Sigmoid colon (tissue), 7 donors: ENCODE results near the gene KCTD18. TPM values are rescaled to one million over a fixed set of nuclear protein-coding genes. Genes with fewer than 3 reads are reported as not detected.

Source experiments
- DNase-seq: peaks from one replicate; pipeline ENCODE4 v3.0.0-alpha.2; 2019
- H3K27ac ChIP-seq, 4 donors: fragments of 200-600 bp; sonication (generic); one replicate each; pipeline ENCODE4 v1.5.1; 2016 to 2019; ENCODE audit warnings: mild to moderate bottlenecking in 1 of 4
- H3K27me3 ChIP-seq, 3 donors: fragments of 200-600 bp; sonication (generic); one replicate each; pipeline ENCODE4 v1.5.1; 2019; ENCODE audit warnings: mild to moderate bottlenecking in 1 of 3
- H3K36me3 ChIP-seq, 4 donors: fragments of 200-600 bp; sonication (generic); one replicate each; pipeline ENCODE4 v1.5.1; 2016 to 2019
- H3K4me1 ChIP-seq, 4 donors: fragments of 200-600 bp; sonication (generic); one replicate each; pipeline ENCODE4 v1.5.1; 2017 to 2019
- H3K4me3 ChIP-seq, 4 donors: fragments of 200-600 bp; sonication (generic); one replicate each; pipeline ENCODE4 v1.5.1; 2017 to 2019; ENCODE audit warnings: mild to moderate bottlenecking in 2 of 4, moderate library complexity in 1 of 4
- H3K9me3 ChIP-seq, 4 donors: fragments of 200-600 bp in 3 of 4; sonication (generic) in 3 of 4; one replicate each; pipeline versions ENCODE4 v1.5.1 to v1.6.1; 2013 to 2019
- CTCF ChIP-seq, 4 experiments: fragments of 450-650 bp in 3 of 4; fragments of 200-600 bp in 1 of 4; IDR thresholded peaks; one replicate each; pipeline ENCODE4 v1.5.1; 2016 to 2019; ENCODE audit warnings: antibody characterized with exemption in 4 of 4, mild to moderate bottlenecking in 3 of 4, moderate library complexity in 2 of 4
- EP300 ChIP-seq, 4 donors: sonication (generic); formaldehyde crosslinking; IDR thresholded peaks; one replicate each; pipeline ENCODE4 v1.6.1; 2017; ENCODE audit warnings: antibody characterized with exemption in 4 of 4
- POLR2A ChIP-seq, 2 donors: fragments of 450-650 bp; IDR thresholded peaks; one replicate each; pipeline ENCODE4 v1.6.1; 2016; ENCODE audit warnings: antibody characterized with exemption in 2 of 2, mild to moderate bottlenecking in 2 of 2, moderate library complexity in 2 of 2
- POLR2AphosphoS5 ChIP-seq, 4 donors: sonication (generic); formaldehyde crosslinking; IDR thresholded peaks; one replicate each; pipeline ENCODE4 v1.6.1; 2017; ENCODE audit warnings: antibody characterized with exemption in 4 of 4
- WGBS, 2 donors: extraction: QIAGEN DNeasy Blood & Tissue Kit; methylation state at CpG; one replicate each; pipeline ENCODE4 v1.1.7; 2013; 5-methylcytosine and 5-hydroxymethylcytosine counted together
- intact Hi-C: fragments of 100-400 bp; cut with DNase I; formaldehyde crosslinking; loops from one replicate; pipeline ENCODE4 v1.15.1; 2023
- polyA plus RNA-seq, 3 donors: library from polyadenylated mRNA; stranded (reverse); fragments of 200-250 nt; gene quantifications; one replicate each; pipeline ENCODE4 v1.2.3, GENCODE V29; 2013
- total RNA-seq, 4 donors: library from RNA; depleted of rRNA; stranded (reverse); fragments of >200 nt; gene quantifications; one replicate each; pipeline ENCODE4 v1.1.0, GENCODE V29; 2016
- donor health status: healthy with polysubstance abuse.
- donor health status: Bipolar disorder and iron deficiency.
- donor health status: healthy.

The KCTD18 gene
- total and polyA plus RNA-seq, 7 donors = 10.5 to 33.9 (median 18.1) TPM

- H3K9me3 ChIP-seq = no peaks in the 10 kb centered on the region
- no peak for DNase-seq
- no peaks in the 10 kb centered on the region for H3K27me3 ChIP-seq
- H3K36me3 ChIP-seq = no peaks in the 10 kb centered on the region
- WGBS, 2 donors = 57 to 79% methylated on average over 3 of the region's 3 CpGs
- intact Hi-C loops = no loop called here
- peaks cover 0 to 14% (median 9%) of the 10 kb centered on the region in 4 donors for H3K4me1 ChIP-seq
- no peak for TF ChIP-seq CTCF (IDR thresholded peaks at IDR 0.05)
- no peak for TF ChIP-seq POLR2AphosphoS5 (IDR thresholded peaks at IDR 0.05)
- no peak for TF ChIP-seq POLR2A (IDR thresholded peaks at IDR 0.05)
- TF ChIP-seq EP300 (IDR thresholded peaks at IDR 0.05) = no peak
- no peak overlapping the region for H3K27ac ChIP-seq
- H3K4me3 ChIP-seq = no peak overlapping the region
Observed at GRCh38 chr2:200523158-200523557, 13.3 kb upstream of the KCTD18 start.

GRCh38 chr2:200515155-200515554 is 5.3 kb upstream of the KCTD18 start:
- Histone ChIP-seq H3K9me3 (no peaks in the 10 kb centered on the region), H3K36me3 (no peaks in the 10 kb centered on the region), H3K4me3 (no peak overlapping the region), H3K27me3 (no peaks in the 10 kb centered on the region), H3K4me1 (peaks cover 0 to 4% (median 0%) of the 10 kb centered on the region in 4 donors), H3K27ac (no peak overlapping the region)
- DNase-seq = no peak
- TF ChIP-seq CTCF (IDR thresholded peaks at IDR 0.05) (no peak), POLR2A (IDR thresholded peaks at IDR 0.05) (no peak), POLR2AphosphoS5 (IDR thresholded peaks at IDR 0.05) (no peak), EP300 (IDR thresholded peaks at IDR 0.05) (no peak)
- WGBS, 2 donors = 8 to 25% methylated on average over 1 of the region's 1 CpG
- intact Hi-C loops = no loop called here

GRCh38 chr2:200509235-200509611 is 645 bp downstream of the KCTD18 start:
- DNase-seq = no peak
- no peaks in the 10 kb centered on the region for H3K27me3 ChIP-seq
- H3K4me3 ChIP-seq = peak overlapping the region; percentile 64 to 88 (median 66)
- peaks cover 0 to 18% (median 5%) of the 10 kb centered on the region in 4 donors for H3K36me3 ChIP-seq
- H3K27ac ChIP-seq = peak overlapping the region; percentile 80 to 87 (median 83)
- TF ChIP-seq POLR2AphosphoS5 (IDR thresholded peaks at IDR 0.05) (no peak), EP300 (IDR thresholded peaks at IDR 0.05) (no peak), CTCF (IDR thresholded peaks at IDR 0.05) (no peak), POLR2A (IDR thresholded peaks at IDR 0.05) (no peak)
- intact Hi-C loops = no loop called here
- H3K9me3 ChIP-seq = no peaks in the 10 kb centered on the region
- peaks cover 0 to 15% (median 8%) of the 10 kb centered on the region in 4 donors for H3K4me1 ChIP-seq
- WGBS, 2 donors = 13 to 32% methylated on average over 8 of the region's 8 CpGs

DNA sequence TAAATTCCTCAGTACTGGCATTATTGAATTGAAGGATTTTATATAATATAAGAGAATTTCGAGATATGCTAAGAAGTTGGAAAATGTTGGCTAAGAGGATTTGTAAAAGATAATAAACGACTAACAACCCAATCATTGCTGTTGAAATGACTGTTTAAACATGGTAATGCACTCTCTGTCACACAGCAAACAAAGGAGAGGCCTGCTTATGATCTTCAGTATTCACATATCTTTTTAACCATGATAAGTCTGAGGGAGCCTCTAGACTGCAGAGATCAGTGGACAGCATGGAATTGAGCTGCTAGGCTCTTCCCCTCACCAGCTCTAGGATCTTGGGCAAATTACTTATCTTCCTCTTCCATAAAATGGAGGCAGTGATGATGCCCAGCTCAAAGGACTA is 2.7 kb downstream of the KCTD18 start:
- Histone ChIP-seq H3K9me3 (no peaks in the 10 kb centered on the region), H3K4me3 (no peak overlapping the region), H3K4me1 (peaks cover 0 to 15% (median 8%) of the 10 kb centered on the region in 4 donors), H3K27me3 (no peaks in the 10 kb centered on the region), H3K27ac (no peak overlapping the region), H3K36me3 (peaks cover 0 to 37% (median 8%) of the 10 kb centered on the region in 4 donors)
- no peak for DNase-seq
- intact Hi-C loops = no loop called here
- TF ChIP-seq POLR2A (IDR thresholded peaks at IDR 0.05) = no peak
- no peak for TF ChIP-seq EP300 (IDR thresholded peaks at IDR 0.05)
- TF ChIP-seq CTCF (IDR thresholded peaks at IDR 0.05) = no peak
- WGBS, 2 donors = 19 to 74% methylated on average over 2 of the region's 2 CpGs

- peaks cover 0 to 15% (median 8%) of the 10 kb centered on the region in 4 donors for H3K4me1 ChIP-seq
- no peak for TF ChIP-seq EP300 (IDR thresholded peaks at IDR 0.05)
- no peak for TF ChIP-seq POLR2AphosphoS5 (IDR thresholded peaks at IDR 0.05)
- no peak for TF ChIP-seq POLR2A (IDR thresholded peaks at IDR 0.05)
- no peak for TF ChIP-seq CTCF (IDR thresholded peaks at IDR 0.05)
- H3K9me3 ChIP-seq = no peaks in the 10 kb centered on the region
- H3K4me3 ChIP-seq = no peak overlapping the region
- DNase-seq = no peak
- no peaks in the 10 kb centered on the region for H3K27me3 ChIP-seq
- 89 to 91% methylated on average over 9 of the region's 9 CpGs for WGBS, 2 donors
- H3K36me3 ChIP-seq = peaks cover 0 to 39% (median 8%) of the 10 kb centered on the region in 4 donors
- intact Hi-C loops = no loop called here
- no peak overlapping the region for H3K27ac ChIP-seq
Observed at GRCh38 chr2:200506679-200507078, 3.2 kb downstream of the KCTD18 start.
